ENCODE measurements around the gene SSU72.
A peak's percentile ranks its signal among the peaks of the same experiment; 100 is the strongest.
"Not testable (repeated sequence)": the region's sequence is repeated elsewhere in the genome, so short reads cannot be mapped to it uniquely, and the experiment has no call there.

Gene SSU72

DNA sequence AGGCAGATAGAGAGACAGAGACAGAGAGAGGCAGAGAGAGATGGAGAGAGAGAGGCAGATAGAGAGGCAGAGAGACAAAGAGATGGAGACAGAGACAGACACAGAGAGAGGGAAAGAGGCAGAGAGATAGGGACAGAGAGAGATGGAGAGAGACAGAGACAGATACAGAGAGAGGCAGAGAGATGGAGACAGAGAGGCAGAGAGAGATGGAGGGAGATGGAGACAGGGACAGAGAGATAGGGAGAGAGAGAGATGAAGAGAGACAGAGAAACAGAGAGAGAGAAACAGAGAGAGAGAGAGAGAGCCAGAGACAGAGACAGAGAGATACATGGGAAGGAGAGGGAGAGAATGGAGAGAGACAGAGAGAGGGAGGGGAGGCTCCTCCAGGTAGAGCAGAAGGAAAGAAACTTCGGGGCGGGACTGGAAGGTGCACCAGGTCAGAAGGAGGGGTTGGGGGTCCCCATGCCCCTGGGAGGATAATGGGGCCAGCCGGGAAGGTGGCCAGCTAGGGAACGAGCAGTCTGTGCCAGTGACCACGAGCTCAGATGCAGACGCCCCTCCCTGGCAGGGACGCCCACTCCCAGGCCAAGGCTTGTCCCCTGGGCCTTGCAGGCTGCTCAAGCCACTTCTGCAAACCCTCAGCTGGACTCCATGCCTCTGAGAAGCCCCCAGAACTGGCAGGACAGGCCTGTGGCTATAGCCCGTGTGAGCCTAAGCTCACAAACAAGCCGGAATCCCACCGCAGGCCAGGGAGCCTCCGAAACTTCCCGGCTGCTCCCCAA lies 22.0 kb upstream of the SSU72 start:
- DNase-seq (ENCODE audit: low read depth in 1 of 2, low spot score in 1 of 2) = no peak

DNA sequence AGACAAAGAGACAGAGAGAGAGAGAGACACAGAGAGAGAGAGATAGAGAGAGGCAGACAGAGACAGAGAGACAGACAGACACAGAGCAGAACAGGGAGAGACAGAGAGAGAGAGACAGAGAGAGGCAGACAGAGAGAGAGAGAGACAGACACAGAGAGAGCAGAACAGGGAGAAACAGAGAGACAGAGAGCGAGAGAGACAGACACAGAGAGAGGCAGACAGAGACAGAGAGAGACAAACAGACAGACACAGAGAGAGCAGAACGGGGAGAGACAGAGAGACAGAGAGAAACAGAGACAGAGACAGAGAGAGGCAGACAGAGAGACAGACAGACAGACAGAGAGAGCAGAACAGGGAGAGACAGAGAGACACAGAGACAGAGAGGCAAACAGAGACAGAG lies 20.7 kb upstream of the SSU72 start:
- DNase-seq (ENCODE audit: low read depth in 1 of 2, low spot score in 1 of 2) = not testable (repeated sequence)

GRCh38 chr1:1594602-1595260 lies 20.1 kb upstream of the SSU72 start:
- no peak for DNase-seq (ENCODE audit: low read depth in 1 of 2, low spot score in 1 of 2)

DNA sequence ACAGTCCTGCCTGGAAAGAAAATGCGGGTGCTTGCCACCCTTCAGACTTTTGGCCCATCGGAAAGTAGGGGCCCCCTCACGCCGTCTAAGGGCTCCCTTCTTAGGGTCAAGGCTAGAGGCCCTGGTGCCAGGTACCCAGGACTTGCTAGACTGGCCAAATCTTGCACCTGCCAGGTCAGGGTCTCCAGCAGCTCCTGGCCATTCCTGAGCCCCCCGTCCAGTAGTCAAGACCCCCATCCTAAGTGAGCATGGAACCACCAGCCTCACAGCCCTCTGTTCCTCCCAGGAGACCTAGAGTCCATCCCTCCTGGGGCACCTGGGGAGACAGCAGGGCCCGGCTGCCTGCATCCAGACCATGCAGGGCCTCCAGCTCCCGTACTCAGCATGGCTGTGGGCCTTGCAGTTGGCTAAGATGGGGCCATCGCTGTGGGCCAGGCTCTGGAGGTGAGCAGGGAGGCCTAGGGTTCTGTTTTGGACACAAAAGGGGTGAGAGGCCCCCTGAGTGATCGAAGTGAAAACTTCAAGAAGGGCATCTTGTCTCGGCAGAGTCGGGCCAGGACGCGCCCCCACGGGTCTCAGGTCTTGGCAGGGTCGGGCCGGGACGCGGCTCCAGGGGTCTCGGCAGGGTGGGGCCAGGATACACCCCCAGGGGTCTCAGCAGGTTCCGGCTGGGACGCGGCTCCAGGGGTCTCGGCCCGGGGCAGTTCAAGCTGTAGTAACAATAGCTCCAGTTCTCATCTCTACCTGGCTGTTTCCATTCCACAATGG lies 19.4 kb upstream of the SSU72 start:
- no peak for DNase-seq (ENCODE audit: low read depth in 1 of 2, low spot score in 1 of 2)

- DNase-seq (ENCODE audit: low read depth in 1 of 2, low spot score in 1 of 2) = no peak
Observed at GRCh38 chr1:1591452-1591851, 16.8 kb upstream of the SSU72 start.

GRCh38 chr1:1583347-1584010 lies 8.8 kb upstream of the SSU72 start:
- no peak for DNase-seq (ENCODE audit: low read depth in 1 of 2, low spot score in 1 of 2)

- DNase-seq (ENCODE audit: low read depth in 1 of 2, low spot score in 1 of 2) = no peak
Observed at GRCh38 chr1:1582585-1583346, 8.1 kb upstream of the SSU72 start.

DNA sequence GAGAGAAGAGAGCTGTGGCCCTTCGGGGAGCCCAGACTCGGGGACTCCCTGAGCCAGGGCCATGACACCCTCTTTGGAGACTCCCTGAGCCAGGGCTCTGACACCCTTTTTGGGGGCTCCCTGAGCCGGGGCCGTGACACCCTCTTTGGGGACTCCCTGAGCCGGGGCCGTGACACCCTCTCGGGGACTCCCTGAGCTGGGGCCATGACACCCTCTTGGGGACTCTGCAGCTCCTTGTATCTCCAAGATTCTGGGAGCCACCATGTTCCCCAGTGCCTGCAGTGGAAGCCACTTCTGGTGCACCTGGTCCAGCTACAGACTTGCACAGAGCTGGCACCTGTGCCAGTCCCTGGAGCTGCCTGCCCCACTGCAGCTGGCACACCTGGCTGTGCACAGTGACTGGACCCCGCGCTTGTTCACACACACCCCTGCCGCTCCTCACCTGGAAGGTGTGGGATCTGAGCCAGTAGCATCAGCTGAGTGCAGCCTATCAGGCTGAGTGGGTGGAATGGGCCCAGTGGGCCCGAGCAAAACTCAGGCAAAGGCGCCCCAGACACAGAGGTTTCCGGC lies 3.8 kb upstream of the SSU72 start:
- no peak for DNase-seq (ENCODE audit: low read depth in 1 of 2, low spot score in 1 of 2)

GRCh38 chr1:1577367-1578011 lies 2.8 kb upstream of the SSU72 start:
- no peak for DNase-seq (ENCODE audit: low read depth in 1 of 2, low spot score in 1 of 2)

DNA sequence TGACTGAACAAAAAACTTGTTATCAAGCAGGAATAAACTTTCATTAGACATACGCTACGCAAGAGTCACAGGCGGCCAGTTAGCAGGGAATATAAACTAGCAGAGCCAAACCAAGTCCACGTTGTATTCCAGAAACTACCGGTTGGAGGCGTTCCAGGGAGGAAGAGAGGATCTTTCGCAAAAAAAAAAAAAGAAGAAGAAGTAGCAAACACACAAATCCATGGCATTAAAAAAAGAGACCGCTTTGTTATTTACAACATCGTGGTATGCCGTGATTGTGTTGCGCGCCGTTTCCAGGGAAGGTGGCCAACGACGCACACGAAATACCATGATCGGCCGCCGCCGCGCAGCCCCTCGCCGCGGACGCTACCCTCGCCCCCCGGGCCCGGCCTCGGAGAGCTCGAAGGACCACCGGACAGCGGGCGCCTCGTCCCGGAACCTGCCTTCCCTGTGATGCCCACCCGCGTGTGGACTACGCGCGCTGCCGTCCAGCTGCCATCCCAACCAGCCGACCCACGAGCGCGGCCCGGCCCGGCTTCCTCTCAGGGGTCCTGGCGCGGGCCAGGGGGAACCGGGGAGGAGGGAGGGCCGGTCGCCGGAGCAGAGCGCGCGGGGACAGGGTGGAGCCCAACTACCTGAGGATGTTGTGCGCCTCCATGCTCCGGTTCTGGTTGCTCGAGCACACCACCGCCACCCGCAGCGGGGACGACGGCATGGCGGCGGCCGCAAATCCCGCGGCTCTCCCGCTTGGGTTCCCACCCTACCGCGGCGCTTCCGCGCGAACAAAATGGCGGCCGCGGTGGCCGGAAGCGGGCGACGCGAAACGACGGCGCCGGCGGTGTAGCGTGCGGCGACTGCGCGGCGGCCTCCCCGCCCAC lies 581 bp downstream of the SSU72 start:
- DNase-seq (ENCODE audit: low read depth in 1 of 2, low spot score in 1 of 2) = peak in 1 of 2 donors; percentile 57

DNA sequence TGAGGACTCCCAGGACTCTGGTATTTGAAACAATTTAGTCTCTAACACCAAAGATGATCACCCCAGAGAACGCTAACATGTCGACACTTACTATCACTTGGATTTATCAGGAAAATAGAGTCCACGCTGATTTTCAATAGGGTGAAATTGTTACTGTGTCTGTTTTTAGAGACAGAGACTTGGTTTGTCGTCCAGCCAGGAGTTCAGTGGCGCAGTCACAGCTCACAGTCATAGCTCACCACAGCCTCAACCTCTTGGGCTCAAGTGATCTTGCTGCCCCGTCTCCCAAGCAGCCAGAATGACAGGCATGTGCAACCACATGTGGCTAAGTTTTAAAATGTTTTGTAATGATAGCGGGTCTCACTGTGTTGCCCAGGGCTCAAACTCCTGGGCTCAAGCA lies 5.3 kb downstream of the SSU72 start:
- no peak for DNase-seq (ENCODE audit: low read depth in 1 of 2, low spot score in 1 of 2)

DNA sequence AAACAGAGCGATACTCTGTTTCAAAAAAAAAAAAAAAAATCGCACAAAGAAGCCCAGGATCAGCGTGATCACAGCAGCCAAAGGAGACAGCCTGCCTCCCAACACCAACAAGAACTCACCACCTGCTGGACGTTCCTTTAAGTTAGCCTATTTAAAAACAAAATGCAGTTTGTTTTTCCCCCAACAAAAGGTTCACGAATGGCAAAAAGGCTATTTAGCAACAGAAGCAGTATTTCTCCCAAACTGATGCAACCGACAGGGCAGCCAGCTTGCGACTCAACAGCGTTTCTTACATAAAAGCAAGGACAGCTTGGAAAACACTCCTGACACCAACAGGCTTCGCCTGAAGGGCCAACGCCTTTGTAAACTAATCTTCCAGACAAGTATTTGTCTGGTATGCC lies 6.8 kb downstream of the SSU72 start:
- DNase-seq (ENCODE audit: low read depth in 1 of 2, low spot score in 1 of 2) = no peak

- no peak for DNase-seq (ENCODE audit: low read depth in 1 of 2, low spot score in 1 of 2)
Observed at GRCh38 chr1:1567152-1567875, 7.3 kb downstream of the SSU72 start.

DNA sequence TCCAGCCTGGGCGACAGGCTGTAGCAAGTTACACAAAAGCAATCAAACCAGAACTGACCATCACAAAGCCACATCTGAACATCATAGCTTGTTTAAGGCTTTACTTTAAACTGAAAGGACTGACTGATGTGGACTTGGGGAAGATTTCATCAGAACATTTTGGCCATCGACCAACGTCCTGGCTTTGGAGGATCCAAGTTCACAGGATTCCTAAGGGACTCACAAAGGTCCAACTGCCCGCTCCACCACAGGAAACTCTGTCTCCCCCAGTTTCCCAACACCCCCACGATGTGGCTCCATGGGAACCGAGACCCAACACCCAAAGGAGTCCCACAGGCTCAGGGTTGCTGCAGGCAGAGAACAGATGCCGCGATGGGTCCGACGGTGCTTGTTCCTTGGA lies 9.3 kb downstream of the SSU72 start:
- DNase-seq (ENCODE audit: low read depth in 1 of 2, low spot score in 1 of 2) = no peak

- DNase-seq (ENCODE audit: low read depth in 1 of 2, low spot score in 1 of 2) = no peak
Observed at GRCh38 chr1:1564268-1564667, 10.4 kb downstream of the SSU72 start.

DNA sequence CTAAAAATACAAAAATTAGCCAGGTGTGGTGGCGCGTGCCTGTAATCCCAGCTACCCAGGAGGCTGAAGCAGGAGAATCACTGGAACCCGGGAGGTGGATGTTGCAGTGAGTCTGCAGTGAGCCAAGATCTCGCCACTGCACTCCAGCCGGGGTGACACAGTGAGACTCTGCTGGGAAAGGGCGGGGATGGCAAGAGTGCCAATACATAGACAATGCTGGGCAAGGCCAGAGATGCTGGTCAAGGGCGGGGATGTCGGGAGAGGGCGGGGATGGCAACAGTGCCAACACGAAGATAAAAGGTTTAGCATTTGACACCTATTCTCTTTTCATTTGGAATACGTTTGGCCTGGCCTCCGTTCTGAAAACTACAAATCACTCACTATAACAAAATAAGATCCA lies 11.0 kb downstream of the SSU72 start:
- DNase-seq (ENCODE audit: low read depth in 1 of 2, low spot score in 1 of 2) = no peak

- DNase-seq (ENCODE audit: low read depth in 1 of 2, low spot score in 1 of 2) = no peak
Observed at GRCh38 chr1:1562556-1563195, 12.0 kb downstream of the SSU72 start.
